Kasumi-1 (cell line): ENCODE results near the gene PNPLA7.

Source experiments
- DNase-seq, 2 experiments: peaks; one replicate each; lab custom pipeline; 2025; lab: John Stamatoyannopoulos, UW

The PNPLA7 gene

DNA sequence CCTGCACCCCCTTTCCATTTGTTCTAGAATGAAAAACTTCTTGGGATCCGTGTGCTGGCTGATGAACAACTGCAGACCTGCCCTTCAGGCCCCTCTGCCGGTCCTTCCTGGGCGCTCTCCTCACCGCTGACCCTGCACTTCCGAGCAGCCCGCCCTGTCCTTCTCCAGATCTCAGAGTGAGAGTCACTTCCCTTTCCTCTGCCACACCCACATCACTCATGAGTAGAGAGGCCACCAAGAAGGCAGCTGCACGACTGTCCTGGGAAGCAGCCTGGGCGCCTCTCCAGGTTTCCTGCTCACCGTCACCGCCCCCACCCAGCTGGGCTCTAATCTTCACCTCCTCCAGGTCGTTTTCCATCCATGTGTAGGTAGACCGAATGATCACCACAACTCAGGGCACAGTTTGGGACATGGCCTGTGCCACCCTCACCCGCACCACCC lies 56.1 kb downstream of the PNPLA7 start:
- peak; percentile 53 to 54 for DNase-seq

- no peak for DNase-seq
Observed at GRCh38 chr9:137493364-137494103, 56.7 kb downstream of the PNPLA7 start.

GRCh38 chr9:137492464-137493363 lies 57.5 kb downstream of the PNPLA7 start:
- DNase-seq: no peak

GRCh38 chr9:137491735-137492432 lies 58.3 kb downstream of the PNPLA7 start:
- DNase-seq: no peak

GRCh38 chr9:137490532-137491186 lies 59.5 kb downstream of the PNPLA7 start:
- DNase-seq: no peak

DNA sequence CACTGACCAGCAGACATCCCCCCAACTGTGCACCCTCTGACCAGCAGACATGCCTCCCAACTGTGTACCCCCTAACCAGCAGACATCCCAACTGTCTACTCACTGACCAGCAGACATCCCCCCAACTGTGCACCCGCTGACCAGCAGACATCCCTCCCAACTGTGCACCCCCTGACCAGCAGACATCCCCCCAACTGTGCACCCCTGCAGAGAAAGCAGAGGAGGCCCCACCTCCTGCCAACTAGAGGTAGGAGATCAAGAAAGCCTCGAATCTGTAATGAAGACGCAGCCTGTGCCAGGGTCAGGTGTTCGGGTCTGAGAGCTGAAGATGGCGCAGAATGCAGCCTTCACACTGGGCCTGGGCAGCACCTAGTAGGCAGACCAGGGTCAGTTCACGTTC lies 61.3 kb downstream of the PNPLA7 start:
- DNase-seq: no peak

DNA sequence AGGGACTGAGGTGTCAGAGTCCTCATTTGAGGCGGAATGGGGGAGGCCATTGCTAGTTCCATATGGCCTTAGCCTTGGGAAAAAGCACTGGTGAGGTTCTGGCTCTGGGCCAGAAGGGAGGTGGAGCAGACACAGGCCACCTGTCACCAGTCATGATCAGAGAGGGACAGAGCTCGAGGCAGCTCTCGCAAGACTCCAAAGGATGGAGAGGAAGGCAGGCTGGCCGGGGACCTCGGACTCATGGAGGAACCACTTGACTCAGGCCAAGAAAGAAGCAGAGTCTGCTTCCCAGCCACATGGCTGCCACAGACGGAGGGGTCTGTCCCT lies 61.9 kb downstream of the PNPLA7 start:
- DNase-seq: no peak

DNA sequence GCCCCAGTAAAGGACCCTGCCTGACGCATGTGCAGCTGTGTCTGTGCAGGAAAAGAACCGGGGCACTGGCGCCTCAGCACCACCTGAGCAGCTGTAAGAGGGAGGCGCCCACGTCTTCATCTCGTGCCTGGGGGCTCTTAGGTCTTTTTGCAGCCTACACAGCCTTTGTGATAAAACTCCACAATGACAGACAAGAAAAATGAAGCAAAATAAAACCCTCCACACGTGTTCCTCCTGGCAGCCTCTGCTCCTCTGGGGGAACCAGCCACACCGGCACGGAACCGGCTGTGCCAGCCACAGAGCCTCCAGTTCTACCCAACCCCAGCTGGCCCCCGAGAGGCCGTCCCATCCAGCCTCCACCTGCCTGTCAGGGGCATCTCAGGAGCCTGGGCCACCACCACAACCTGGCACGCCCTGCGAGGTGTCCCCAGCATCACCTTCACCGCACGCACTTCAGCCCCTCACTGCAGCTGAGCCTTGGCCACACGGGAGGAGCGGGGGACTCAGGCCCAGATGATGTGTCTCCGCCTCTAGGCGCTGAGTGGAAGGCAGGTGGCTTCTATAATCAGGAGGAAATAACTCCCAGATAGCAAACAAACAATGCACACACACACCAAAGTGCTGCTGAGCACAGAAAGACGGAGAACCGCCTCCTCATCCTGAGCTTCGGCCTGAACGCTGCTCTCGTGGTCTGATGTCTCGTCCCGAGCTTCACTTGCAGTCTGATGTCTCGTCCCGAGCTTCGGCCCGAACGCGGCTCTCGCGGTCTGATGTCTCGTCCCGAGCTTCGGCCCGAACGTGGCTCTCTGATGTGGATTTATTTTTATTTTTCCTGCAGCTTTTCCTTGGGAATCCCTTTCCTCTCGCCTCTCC lies 62.5 kb downstream of the PNPLA7 start:
- no peak for DNase-seq

DNA sequence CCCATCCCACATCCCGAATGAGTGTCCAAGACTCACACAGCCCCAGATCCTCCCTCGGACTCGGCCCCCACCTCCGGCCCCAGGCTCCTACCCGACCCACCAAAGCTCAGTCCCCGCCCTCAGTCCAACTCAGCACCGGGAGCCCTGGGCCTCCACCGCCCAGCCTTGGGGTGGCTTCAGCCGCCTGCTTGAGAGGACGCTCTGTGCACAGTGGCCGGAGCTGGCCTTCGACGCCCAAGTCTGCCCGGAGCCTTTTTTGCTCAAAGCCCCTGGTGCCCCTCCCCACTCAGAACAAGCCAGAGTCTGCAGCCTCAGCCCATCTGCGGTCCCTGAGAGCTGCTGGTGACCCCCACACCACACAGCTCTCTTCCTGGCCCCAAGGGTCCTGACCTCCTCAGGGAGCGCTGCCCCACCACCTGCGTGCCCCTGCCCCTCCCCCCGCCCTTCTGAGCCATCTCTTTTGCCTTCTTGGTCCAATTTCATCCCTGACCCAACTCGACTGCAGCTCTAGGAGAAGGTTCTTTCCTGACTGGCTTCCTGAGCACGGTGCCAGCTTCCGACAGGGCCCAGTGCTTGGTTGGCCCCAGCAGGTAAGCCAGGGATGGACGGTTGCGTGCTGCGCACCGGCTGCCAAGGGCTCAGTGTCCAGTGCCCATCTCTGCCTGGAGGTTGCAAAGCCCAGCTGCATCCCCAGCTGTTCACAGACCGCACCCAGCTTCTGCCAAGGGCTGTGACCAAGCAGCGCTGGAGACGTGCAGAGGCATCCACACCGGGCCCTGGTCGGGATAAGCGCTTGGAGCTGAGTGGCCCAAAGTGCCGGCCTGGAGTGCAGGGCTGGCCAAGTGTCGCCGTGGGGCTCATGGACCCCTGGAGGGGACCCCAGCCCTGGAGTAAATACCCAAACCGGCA lies 63.4 kb downstream of the PNPLA7 start:
- no peak for DNase-seq

DNA sequence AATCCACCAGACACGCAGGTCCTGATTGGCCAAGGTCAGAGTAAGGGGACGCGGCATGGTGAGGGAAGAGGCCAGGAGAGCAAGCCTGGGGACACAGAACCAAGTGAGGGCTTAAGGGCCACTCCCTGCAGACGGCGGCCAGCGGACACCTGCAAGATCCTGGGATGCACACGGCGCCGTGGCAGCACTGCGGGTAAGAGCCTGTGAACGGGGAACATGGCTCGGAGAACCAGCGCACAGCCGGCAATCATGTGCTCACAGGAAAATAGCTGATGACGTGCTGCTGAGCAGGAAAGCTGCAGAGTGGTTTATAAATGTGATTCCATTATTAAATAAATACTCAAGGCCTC lies 64.1 kb downstream of the PNPLA7 start:
- DNase-seq: no peak

GRCh38 chr9:137485343-137486140 lies 64.7 kb downstream of the PNPLA7 start:
- DNase-seq: no peak

DNA sequence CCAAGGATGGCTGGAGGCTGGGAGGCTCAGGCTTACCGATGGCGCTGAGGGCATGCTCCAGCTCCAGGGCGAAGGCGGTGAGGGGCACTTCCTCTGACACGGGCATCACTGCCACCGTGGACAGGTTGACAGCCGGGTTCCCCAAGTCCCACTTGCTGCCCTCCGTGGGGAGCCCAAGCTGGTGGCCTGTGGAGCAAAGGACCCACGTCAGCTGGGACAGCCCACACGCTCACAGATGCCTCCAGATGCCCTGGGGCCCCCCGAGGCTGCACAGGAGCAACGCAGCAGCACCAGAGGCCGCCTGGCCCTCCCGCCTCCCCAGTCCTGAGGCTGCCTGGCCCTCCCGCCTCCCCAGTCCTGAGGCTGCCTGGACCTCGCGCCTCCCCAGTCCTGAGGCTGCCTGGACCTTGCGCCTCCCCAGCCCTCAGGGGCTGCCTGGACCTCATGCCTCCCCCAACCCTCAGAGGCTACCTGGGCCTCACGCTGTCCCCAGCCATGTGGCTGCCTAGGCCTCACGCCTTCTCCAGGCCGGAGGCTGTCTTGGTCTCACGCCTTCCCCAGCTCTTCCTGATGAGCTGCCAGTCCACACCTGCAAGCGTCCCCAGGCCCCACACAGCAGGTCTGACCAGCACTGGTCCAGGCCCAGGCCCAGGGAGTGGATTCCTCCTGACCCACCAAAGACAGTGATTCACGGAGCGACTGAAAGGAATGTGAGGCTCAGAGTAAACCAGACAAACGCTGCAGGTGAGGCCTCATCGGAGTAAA lies 65.5 kb downstream of the PNPLA7 start:
- DNase-seq: no peak

DNA sequence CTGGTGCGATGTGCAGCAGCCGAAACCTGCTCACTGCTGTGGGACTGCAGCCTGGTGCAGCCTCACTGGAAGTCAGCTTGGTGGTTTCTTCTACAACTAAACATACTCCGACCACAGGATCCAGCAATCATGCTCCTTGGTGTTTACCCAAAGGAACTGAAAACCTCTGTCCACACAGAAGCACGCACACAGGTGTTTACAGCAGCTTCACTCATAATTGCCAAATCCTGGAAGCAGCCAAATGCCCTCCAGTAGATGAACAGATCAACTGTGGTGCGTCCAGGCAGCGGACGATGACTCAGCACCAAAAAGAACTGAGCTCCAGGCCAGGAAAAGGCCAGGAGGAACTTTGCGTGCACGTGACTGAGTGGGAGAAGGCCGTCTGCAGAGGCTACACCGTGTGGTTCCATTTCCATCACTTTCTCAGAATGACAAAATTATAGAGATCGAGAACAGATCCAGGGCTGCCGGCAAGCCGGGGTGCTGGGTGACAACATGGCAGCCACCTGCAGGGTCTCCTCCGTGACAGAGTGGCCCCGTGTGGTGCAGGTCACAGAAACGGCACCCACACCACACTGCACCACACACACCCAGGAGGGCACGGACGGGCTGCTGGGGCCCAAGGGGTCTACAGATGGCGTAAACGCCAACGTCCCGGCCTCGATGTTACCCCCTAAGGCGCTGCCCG lies 68.0 kb downstream of the PNPLA7 start:
- DNase-seq: peak; percentile 39 to 66

GRCh38 chr9:137480686-137481683 lies 69.2 kb downstream of the PNPLA7 start:
- no peak for DNase-seq

- DNase-seq: no peak
Observed at GRCh38 chr9:137479892-137480685, 70.1 kb downstream of the PNPLA7 start.
